Tongue (tissue), 2 donors: ENCODE measurements around the gene TOLLIP. TPM values are rescaled to one million over a fixed set of nuclear protein-coding genes. Genes with fewer than 3 reads are reported as not detected.
"Not testable (repeated sequence)": the region's sequence is repeated elsewhere in the genome, so short reads cannot be mapped to it uniquely, and the experiment has no call there.

Experiments used
- DNase-seq: peaks from one replicate; pipeline ENCODE4 v3.0.0-alpha.2; 2015
- total RNA-seq: library from RNA; depleted of rRNA; stranded (reverse); fragments of >200 nt; gene quantifications from one replicate; pipeline ENCODE4 v1.2.3, GENCODE V29; 2014

The TOLLIP gene
- total RNA-seq, 1 donor from 2014 or later = 32.7 TPM

DNA sequence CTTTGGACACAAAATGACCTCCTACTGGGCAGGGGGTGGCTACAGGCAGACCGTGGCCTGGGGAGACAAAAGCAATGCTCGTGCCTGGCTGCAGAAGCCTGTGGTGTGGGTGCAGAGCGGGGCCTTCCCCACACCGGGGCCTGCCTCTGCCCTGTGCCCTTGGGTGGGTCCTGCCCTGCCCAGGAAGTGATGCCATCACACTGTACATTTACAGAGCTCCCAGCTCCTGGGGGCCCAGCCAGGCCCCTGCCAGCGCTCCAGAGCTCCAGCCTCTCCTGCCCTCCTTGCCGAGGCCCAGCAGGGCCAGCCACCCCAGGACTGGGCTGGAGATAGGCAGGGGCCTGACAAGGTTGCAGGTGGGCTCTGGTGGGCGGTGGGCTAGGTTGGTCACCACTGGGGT, 46.4 kb downstream of the TOLLIP start:
- no peak for DNase-seq

DNA sequence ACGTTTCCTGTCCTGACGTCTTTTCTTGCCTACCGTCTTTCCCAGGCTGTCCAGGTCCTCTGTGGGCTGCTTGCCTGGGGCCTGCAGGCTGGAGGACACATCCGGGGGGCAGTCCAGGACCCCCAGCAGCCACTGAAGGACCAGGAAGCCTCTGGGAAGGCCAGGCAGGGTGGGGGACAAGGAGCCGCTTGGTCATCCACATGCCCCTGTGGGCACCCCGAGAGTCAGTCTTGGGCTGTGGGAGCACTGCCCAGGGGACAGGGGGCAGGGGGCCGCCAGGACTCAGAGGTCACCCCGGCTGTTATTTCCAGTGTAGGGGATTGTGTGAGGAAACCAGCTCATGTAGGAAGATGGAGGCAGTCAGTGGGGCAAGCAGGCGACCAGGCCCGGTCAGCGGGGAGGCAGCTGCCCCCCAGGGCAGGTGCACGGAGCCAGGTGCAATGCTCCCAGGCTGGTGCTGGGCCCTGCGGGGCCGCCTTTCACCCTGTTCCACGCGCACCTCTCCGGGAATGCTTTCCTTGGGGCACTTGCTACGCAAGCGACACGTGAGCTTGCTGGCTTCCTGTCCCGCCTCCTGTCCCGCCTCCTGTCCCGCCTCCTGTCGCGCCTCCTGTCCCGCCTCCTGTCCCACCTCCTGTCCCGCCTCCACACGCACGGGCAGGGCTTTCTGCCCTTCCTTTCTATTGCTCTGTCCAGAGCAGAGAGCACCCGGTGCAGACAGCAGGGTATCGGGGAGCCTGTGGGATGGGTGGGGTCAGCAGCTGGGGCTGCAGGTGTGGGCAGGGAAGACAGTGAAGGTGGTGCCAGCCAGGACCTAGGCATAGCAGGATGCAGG, 47.0 kb downstream of the TOLLIP start:
- DNase-seq = peak; percentile 94

DNA sequence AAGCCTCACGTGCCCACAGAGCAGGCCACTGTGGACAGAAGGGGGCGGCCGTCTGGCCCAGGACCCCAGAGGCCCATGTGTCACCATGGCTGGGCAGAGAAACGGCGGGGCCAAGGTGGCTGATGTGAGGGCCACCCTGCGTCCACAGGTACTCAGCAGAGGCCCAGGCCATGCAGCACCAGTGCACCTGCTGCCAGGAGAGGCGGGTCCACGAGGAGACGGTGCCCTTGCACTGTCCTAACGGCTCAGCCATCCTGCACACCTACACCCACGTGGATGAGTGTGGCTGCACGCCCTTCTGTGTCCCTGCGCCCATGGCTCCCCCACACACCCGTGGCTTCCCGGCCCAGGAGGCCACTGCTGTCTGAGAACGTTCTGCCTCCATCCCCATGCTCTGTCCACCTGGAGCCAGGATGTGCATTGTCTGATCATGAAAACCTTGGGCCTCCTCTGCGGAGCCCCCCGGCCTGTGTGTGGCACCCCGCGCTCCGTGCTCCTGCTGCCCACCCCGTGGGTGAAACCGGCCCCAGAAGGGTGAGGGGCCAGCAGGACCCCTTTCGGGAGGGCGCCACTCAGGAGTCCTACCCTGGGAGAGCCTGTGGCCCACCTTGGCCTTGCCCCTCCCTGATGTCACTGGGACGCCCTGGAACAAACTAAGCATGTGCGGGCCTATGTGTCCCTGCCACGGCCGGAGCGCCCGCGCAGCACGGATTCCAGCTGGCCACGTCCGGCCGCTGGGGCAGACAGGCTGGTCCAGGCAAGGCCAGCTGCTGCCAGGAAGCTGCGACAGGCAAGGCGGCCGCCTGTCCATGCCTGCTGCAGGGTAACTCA, 48.0 kb downstream of the TOLLIP start:
- DNase-seq = no peak

DNA sequence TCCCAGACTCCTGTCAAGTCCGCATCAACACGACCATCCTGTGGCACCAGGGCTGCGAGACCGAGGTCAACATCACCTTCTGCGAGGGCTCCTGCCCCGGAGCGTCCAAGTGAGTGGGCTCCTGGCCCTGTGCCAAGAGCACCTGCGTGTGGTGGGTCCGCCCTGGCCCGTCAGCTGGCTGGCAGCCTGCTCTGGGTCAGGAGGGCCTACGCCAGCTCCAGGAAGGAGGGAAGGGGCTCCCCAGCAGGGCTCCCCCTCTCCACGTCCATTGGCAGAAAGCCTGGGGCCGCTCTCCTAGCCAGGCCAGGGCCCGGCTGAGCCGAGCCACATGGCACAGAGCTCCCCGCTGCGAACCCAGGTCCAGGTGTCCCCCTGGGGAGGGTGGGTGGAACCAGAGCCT, 48.8 kb downstream of the TOLLIP start:
- DNase-seq = no peak

DNA sequence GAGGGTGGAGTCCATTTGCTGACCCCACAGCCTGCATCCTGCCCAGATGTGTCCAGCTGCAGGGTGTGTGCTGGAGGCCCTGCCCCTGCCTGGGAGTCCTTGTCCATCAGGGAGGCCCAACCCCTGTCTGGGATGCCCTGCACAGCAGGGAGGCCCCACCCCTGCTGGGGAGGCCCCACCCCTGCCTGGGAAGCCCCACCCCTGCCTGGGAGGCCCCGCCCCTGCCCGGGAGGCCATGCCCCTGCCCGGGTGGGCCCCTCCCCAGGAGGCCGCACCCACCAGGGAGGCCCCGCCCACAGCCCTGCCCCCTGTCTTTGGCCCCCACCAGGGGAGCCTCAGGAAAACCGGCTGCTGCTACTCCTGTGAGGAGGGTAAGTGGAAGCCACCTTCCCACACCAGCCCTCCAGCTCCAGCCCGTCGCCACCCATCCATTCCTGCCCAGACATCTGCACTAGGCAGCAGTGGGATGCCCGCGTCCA, 49.4 kb downstream of the TOLLIP start:
- no peak for DNase-seq

DNA sequence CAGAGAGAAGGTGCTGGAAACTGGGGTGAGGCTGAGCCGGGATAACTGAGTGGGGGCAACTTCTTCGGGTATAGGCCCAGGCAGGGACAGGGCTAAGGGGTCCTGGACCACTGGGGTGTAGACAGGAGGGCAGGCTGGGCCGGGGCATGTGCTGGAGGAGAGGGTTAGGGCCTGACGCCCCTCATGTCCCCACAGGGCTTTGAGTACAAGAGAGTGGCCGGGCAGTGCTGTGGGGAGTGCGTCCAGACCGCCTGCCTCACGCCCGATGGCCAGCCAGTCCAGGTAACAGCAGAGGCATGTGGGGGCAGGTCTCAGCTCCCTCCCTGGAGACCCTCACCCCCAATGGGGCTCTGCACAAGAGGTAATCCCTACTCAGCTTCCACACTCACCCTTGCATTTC, 49.9 kb downstream of the TOLLIP start:
- DNase-seq = no peak

DNA sequence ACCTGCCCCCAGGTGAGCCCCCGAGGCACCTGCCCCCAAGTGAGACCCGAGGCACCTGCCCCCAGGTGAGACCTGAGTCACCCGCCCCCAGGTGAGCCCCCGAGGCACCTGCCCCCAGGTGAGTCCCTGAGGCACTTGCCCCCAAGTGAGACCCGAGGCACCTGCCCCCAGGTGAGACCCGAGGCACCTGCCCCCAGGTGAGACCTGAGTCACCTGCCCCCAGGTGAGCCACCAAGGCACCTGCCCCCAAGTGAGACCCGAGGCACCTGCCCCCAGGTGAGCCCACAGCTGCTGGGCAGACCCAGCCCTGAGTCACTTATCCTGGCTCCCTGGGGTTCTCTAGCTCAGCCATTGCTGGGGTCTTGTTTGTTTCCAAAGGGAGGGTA, 50.4 kb downstream of the TOLLIP start:
- no peak for DNase-seq

DNA sequence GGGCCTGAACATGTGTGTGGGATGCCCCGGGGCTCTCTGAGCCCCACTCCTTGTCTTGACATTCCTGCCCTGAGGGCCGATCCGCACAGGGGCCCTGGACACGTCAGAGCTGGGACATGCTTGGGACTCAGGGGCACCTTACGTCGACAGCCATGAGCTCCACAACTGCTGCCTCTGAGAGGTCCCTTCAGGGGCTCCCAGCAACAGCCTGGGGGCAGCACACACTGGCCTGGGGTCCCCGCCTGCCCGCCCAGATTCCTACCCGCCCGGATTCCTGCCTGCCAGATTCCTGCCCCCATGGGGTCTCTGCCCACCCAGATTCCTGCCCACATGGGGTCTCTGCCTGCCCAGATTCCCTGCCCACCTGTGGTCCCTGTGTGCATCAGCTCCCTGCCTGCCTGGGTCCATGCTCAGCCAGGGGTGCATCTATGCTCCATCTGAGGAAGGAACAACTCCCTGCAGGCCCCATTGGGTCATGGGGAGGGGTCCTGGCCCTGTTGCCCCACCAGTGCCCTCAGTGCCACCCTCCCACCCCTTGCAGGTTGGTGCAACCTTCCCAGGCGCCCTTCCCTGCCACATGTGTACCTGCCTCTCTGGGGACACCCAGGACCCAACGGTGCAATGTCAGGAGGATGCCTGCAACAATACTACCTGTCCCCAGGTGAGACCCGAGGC, 50.9 kb downstream of the TOLLIP start:
- DNase-seq = no peak

DNA sequence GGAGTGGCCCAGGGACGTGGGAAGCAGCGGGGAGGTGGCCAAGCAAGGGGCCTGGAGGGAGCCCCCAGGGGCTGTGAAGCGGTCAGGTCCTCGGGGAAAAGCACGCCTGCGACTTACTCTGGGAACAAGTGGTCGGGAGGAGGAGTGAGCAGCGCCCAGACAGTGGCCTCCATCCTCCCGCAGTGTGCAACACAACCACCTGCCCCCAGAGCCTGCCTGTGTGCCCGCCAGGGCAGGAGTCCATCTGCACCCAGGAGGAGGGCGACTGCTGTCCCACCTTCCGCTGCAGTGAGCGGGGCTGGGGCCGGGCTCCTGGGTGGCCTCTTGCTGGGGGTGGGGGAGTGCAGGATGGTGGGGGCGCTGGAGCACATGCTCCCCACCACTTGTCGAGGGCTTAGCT, 51.5 kb downstream of the TOLLIP start:
- DNase-seq = no peak

DNA sequence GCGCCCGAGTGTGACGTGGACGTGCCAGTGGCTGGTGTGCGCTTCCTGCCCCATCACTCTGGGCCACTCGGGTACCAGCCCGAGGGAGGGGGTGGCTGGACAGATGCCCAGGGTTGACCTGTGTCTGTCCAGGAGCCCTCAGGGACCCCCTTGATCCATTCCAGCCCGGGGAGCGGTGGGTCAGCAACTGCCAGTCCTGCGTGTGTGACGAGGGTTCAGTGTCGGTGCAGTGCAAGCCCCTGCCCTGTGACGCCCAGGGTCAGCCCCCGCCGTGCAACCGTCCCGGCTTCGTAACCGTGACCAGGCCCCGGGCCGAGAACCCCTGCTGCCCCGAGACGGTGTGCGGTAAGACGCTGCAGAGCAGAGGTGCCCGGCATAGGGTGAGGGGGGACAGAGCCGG, 52.1 kb downstream of the TOLLIP start:
- no peak for DNase-seq

DNA sequence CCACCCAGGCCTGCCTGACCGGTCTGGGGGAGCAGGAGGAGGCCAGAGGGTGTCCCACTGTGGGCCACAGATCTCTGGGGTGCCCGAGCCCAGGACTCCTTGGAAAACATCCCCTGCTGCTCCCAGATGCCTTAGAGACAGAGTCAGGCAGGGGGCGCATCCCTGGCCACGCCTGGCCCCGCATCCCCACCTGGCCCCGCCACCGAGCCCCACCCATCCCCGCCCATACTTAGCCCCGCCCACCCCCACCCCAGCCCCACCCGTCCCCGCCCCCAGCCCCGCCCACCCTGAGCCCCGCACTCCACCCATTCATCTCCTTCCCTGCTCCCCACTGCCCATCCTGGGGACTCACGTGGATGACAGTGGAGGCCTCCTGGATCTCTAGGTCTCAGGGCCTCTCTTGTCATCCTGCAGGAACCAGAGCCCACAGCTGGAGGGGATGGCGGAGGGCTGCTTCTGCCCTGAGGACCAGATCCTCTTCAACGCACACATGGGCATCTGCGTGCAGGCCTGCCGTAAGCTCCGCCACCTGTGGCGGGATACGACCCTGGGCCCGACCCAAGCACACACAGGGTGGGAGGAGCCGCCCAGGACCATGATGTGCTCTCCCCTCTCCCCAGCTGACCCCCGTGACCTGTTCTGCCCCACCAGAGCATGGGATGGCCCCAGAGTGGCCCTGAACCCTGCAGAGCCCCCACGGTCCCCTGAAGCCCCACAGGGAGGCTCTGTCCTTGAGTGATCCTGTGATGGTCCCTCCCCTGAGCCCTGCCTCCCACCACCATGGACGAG, 53.0 kb downstream of the TOLLIP start:
- DNase-seq = no peak

DNA sequence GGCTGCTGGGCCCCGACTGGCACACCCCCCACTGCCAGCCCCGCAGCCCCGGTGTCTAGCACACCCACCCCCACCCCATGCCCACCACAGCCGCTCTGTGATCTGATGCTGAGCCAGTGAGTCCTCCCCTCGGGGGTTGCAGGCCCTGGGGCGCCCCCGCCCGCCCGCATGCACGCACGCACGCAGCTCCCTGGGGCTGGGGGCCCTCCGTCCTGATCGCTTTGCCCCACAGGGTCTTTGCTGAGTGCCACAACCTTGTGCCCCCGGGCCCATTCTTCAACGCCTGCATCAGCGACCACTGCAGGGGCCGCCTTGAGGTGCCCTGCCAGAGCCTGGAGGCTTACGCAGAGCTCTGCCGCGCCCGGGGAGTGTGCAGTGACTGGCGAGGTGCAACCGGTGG, 54.3 kb downstream of the TOLLIP start:
- DNase-seq = no peak

DNA sequence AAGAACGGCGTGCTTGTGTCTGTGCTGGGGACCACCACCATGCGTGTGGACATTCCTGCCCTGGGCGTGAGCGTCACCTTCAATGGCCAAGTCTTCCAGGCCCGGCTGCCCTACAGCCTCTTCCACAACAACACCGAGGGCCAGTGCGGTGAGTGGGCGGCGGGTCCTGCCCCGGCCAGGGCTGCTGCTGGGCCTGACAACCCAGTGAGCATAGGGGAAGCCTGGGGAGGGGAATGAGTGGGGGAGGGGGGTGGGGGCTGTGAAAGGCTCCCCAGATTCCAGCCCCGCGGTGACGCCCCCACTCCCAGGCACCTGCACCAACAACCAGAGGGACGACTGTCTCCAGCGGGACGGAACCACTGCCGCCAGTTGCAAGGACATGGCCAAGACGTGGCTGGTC, 54.7 kb downstream of the TOLLIP start:
- DNase-seq = no peak

DNA sequence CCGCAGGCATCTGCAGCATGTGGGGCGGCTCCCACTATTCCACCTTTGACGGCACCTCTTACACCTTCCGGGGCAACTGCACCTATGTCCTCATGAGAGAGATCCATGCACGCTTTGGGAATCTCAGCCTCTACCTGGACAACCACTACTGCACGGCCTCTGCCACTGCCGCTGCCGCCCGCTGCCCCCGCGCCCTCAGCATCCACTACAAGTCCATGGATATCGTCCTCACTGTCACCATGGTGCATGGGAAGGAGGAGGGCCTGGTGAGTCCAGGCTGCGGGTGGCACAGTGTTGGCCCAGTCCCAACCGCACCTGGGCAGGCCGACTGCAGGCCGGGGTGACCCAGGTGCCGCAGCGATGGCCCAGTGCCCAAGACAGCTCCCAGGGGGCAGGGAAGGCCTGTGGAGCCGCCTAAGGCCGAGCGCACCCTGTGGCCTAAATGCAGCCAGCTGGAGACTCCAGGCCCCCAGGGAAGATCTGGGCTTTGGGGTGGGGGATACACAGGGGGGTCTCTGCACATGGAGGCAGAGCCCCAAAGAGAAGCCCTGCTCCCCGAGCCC, 55.3 kb downstream of the TOLLIP start:
- DNase-seq = no peak

DNA sequence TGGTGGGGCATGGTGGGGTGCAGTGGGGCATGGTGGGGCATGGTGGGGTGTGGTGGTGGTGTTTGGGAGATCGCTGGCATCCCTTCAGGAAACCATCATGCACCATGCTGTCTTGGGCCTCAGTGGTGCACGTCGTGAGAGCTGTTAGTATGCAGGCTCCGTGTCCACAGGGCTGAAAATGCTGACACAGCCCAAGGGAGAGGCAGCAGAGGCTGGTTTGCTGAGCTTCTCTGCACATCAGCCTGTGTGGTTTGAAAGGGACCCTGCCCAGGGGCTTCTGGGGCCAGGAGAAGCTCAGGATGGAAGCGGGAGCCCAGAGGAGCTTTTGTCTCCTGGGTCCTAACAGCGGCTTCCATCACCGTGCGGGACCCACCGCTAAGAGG, 56.3 kb downstream of the TOLLIP start:
- no peak for DNase-seq

DNA sequence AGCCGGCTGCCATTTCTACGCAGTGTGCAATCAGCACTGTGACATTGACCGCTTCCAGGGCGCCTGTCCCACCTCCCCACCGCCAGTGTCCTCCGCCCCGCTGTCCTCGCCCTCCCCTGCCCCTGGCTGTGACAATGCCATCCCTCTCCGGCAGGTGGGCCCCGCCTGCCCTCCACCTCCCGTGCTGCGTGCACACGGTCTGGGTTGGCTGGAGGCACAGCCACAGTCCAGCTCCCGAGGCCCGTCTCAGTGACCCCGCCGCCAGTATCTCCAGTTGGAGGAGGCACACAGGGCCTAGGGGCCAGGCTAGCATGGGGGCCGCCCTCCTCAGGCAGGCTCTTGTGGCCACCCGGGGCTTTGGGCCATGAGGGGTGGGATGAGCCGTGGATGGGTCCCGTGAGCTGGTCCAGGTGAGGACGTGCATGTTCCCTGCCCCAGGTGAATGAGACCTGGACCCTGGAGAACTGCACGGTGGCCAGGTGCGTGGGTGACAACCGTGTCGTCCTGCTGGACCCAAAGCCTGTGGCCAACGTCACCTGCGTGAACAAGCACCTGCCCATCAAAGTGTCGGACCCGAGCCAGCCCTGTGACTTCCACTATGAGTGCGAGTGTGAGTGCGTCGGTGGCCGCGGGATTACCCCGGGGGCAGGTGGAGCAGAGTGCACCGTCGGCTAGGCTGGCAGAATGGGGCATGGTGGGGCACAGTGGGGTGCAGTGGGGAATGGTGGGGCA, 56.9 kb downstream of the TOLLIP start:
- DNase-seq = no peak

DNA sequence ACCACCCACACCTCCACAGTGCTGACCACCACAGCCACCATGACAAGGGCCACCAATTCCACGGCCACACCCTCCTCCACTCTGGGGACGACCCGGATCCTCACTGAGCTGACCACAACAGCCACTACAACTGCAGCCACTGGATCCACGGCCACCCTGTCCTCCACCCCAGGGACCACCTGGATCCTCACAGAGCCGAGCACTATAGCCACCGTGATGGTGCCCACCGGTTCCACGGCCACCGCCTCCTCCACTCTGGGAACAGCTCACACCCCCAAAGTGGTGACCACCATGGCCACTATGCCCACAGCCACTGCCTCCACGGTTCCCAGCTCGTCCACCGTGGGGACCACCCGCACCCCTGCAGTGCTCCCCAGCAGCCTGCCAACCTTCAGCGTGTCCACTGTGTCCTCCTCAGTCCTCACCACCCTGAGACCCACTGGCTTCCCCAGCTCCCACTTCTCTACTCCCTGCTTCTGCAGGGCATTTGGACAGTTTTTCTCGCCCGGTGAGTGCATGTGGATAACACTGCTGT, 58.1 kb downstream of the TOLLIP start:
- no peak for DNase-seq

DNA sequence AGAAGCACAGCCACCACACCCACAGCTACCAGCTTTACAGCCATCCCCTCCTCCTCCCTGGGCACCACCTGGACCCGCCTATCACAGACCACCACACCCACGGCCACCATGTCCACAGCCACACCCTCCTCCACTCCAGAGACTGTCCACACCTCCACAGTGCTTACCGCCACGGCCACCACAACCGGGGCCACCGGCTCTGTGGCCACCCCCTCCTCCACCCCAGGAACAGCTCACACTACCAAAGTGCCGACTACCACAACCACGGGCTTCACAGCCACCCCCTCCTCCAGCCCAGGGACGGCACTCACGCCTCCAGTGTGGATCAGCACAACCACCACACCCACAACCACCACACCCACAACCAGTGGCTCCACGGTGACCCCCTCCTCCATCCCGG, 59.0 kb downstream of the TOLLIP start:
- DNase-seq = not testable (repeated sequence)

DNA sequence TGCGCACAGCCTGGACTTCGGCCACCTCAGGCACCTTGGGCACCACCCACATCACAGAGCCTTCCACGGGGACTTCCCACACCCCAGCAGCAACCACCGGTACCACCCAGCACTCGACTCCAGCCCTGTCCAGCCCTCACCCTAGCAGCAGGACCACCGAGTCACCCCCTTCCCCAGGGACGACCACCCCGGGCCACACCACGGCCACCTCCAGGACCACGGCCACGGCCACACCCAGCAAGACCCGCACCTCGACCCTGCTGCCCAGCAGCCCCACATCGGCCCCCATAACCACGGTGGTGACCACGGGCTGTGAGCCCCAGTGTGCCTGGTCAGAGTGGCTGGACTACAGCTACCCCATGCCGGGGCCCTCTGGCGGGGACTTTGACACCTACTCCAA, 60.5 kb downstream of the TOLLIP start:
- DNase-seq = not testable (repeated sequence)

DNA sequence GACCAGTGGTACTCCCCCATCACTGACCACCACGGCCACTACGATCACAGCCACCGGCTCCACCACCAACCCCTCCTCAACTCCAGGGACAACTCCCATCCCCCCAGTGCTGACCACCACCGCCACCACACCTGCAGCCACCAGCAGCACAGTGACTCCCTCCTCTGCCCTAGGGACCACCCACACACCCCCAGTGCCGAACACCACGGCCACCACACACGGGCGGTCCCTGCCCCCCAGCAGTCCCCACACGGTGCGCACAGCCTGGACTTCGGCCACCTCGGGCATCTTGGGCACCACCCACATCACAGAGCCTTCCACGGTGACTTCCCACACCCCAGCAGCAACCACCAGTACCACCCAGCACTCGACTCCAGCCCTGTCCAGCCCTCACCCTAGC, 62.4 kb downstream of the TOLLIP start:
- DNase-seq = not testable (repeated sequence)

DNA sequence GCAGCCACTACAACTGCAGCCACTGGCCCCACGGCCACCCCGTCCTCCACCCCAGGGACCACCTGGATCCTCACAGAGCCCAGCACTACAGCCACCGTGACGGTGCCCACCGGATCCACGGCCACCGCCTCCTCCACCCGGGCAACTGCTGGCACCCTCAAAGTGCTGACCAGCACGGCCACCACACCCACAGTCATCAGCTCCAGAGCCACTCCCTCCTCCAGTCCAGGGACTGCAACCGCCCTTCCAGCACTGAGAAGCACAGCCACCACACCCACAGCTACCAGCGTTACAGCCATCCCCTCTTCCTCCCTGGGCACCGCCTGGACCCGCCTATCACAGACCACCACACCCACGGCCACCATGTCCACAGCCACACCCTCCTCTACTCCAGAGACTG, 63.1 kb downstream of the TOLLIP start:
- DNase-seq = not testable (repeated sequence)
